DOHH2 (cell line): Measurements from ENCODE around the gene KIF1A.

Experiments used
- EZH2phosphoT487 ChIP-seq: fragments of 200-600 bp; sonication (generic); IDR thresholded peaks from 2 replicates; pipeline ENCODE4 v1.6.1; 2017; ENCODE audit warnings: borderline replicate concordance, mild to moderate bottlenecking, antibody characterized with exemption, low read length, moderate library complexity, mixed read lengths
- TF ChIP-seq, protein P1 (sequence below): fragments of 200-600 bp; sonication (generic); IDR thresholded peaks from one replicate; pipeline ENCODE4 v1.5.1; 2014; ENCODE audit warnings: antibody characterized with exemption, mild to moderate bottlenecking, low read depth, low read length; ENCODE audit not compliant: poor library complexity, severe bottlenecking

DNA sequence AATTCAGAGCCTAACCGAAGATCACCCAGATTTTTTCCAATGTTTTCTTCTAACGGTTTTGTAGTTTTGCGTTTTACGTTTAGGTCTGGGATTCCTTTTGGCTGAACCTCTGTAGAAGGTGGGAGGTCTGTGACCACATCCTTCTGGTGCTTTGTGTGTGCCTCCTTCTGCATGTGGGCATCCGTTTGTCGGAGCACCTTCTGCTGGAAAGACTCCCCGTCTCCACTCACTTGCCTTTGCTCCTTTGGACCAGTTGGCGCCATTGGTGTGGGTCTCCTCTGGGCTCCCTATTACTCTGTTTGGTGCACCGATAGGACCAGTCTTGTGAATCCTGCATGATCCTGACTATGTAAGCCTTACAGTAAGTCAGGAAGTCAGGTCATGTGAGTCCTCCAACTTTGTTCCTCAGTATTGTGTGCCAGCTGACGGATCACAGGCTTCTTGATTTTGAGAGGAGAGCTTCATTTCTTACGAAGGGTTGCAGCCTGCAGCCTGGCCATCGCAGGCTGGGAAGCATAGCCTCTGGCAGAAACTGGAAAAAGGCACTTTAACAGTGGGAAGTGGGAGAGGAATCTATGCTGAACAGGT is 114.7 kb downstream of the KIF1A start:
- TF ChIP-seq, protein P1, sequence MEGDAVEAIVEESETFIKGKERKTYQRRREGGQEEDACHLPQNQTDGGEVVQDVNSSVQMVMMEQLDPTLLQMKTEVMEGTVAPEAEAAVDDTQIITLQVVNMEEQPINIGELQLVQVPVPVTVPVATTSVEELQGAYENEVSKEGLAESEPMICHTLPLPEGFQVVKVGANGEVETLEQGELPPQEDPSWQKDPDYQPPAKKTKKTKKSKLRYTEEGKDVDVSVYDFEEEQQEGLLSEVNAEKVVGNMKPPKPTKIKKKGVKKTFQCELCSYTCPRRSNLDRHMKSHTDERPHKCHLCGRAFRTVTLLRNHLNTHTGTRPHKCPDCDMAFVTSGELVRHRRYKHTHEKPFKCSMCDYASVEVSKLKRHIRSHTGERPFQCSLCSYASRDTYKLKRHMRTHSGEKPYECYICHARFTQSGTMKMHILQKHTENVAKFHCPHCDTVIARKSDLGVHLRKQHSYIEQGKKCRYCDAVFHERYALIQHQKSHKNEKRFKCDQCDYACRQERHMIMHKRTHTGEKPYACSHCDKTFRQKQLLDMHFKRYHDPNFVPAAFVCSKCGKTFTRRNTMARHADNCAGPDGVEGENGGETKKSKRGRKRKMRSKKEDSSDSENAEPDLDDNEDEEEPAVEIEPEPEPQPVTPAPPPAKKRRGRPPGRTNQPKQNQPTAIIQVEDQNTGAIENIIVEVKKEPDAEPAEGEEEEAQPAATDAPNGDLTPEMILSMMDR, result no peak
- TF ChIP-seq EZH2phosphoT487, result no peak
